Anterior cingulate cortex (tissue), 58 donors: ENCODE measurements around the gene SETBP1.

Source experiments
- DNase-seq, 58 donors: peaks; one replicate each; lab custom pipeline; 2025; lab: John Stamatoyannopoulos, UW

Gene SETBP1

DNA sequence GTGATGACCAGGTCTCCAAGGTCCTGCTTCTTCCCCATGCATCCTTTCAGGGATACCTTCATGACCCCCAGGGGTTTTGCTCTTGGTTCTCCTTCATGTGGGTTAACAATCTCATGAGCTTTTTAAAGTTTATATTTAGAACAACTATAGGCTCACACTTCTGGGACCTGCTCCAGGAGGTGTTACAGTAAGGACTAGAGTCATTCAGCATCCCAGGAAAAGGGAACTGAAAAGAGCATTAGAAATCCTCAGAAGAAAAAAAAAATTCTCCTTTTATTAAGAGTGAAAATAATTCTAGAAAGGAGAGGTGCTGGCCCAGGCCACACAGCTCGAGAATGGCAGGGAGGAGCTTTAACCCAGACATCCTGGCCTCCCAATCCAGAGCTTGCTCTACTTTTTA, 66.5 kb downstream of the SETBP1 start:
- no peak for DNase-seq

DNA sequence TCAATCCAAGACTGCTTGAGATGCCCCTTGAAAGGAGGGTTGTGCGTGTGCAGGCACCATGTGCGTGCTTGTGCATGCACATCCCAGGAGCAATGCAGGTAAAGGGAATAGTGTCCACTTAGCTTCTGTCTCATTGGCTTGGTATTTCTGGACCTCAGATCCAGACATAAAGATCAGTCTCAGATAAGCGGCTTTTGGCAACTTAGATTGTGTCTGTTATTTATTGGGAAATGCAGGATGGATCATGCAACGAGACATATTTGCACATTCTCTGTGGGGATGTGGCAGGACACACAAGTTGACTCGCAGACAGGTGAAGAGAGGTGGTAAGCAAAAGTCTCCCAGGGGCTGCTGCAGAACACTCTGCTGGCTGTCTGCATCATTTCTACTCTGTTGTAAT, 67.9 kb downstream of the SETBP1 start:
- DNase-seq: no peak

DNA sequence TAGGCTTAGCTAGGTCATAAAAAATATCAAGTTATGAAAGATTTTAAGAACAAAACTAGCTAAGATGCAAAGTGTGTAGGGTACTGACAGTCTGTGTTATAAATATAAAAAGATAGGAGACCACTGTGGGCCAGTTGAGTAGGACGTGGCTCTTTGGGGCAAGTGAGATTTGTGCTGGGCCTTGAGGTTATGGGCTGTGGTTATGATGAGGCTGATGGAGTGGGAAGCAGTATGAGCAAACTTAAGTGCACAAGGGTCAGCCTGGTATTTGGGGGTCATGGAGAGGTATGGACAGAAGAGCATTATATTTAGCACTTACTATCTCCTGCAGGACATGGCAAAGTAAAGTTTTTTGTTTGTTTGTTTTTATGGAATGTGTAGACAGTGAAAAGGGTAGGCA, 70.1 kb downstream of the SETBP1 start:
- no peak for DNase-seq

DNA sequence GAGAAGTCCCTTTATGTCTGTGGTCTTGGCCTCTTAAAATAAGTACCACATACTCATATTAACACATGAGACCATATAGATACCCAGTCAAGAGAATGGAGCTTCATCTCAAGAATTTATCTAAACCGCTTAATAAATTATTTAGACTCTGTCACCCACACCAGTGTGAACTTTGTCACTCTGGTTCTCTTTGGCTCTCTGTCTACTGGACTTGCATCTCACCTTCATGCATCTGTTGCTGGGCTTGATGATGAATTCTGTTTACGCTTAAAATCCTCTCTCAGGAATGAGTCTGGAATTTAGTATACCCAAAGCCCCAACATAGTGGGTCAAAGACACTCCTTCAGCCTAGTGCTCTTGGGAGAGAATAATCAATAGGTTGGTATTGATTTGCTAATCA, 73.9 kb downstream of the SETBP1 start:
- no peak for DNase-seq

DNA sequence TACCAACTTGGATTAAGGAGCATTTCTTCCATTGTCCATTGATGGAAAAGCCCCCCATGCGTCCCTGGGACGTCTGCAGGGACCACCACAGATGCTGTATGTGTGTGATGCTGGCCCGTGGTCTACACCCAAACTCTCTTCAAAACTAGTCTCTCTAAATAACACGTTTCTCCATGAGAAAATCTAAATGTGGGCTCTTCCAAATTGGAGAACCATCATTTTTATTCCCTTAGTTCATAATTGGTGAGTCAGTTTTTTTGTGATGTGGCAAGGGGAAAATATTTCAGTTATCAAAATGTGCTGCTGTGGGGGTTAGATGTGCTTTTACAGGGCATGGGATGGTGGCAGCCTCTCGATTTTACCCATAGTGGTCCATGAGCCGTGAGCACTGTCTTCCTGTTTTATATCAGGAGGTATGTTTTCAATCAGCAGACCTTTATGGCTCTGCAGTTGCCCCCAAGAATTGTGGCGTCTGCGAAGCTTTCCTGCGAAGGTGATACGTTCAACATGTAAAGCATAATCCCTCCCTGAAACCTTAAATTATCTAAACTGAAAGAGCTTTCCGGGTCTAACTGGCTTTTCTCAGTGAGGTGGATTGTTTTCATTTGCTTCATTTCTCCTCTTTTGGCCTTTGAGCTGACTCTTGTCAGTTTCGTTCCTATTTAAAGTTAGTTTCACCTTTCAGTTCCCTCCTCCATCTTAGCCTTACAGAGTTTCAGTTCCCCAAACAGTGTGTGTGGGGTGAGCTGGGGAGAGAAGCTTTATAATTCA, 78.4 kb downstream of the SETBP1 start:
- DNase-seq: no peak

DNA sequence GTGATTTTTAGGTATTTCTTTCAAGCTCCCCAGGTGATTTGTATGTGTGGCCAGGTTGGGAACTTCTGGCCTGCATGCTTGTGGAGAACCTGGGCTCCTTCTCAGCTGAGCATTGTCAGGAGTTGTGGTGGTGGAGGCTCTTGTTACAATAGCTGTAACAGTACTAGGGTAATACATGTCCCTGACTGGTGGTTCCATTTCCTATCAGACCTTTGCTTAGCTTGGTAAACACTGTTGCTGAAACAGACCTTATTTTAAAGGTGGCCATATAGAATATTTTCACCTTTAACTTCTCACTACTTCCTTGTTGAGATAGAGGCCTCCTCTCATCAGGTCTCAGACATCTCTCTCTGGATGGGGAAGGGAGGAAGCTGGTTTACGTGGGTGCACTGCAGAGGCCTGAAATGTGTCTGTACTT, 79.2 kb downstream of the SETBP1 start:
- no peak for DNase-seq

DNA sequence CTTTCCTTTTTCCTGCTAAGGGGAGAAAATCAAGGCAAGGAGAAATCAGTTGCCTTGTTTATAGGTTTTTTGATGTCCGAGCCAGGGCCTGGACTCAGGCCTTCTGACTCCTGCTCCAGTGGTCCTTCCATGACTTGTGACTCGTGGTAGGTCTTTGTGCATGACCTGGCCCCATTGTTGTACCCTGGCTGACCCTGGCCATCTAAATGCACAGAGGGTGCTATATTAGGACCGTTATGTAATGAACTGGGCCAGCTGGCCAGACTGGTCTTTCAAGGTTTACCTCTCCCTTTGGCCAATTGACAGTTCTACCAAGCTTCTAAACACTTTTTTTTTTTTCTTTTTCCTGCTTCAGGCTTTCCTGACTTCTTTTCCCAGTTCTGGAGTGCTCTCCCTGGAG, 81.1 kb downstream of the SETBP1 start:
- no peak for DNase-seq

DNA sequence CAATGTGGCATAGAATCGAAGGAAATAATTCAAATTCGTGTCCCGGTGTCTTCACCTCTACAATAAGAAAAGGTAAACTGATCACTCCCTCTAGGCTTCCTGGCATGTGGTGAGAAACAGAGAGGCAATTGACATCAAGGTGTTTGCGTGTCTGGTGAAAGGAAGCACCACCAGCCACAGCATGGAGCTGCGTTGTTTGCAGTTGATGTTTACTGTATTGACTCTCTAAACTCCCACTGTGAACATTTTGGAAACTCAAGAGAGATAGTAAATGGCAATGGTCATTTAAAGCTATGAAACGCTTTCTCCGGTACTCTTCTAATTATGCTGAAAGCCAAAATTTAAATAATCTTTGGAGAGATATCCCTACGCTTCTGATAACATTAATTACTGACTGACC, 82.6 kb downstream of the SETBP1 start:
- DNase-seq: no peak

DNA sequence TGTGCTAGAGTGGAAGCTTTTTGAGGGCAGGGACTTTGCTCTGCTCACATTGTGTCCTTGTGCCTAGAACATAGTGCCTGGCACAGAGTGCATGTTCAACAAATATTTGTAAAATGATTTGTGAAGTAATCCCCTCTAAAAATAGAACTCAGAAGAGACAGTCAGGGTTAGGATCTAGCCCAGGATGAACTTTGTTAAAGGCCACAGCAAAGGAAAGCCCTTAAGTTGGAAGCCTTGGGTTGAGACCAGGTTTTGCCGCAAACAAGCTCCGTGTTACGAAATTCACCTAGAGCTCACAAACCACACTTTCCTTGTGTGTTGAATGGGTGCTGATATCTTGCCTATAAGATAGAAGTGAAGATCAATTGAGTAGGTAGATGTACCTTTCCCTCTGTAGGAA, 84.2 kb downstream of the SETBP1 start:
- DNase-seq: no peak

DNA sequence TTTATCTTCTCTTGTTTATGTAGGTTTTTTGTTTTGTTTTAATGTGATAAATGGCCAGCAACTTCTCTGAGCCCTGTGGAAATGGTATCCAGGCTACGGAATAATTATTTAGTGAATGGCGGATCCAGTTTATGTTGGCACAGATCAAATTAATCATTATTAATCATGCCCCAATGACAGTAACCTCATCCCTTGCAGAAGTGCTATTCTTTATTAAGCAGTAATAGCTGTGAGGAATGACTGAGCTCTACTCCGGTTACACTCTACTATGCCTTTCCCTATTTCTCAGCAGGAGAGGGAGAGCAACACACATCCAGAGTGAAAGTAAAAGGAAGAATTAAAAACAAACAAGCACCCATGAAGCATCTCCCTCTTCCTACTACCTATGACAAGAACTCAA, 84.8 kb downstream of the SETBP1 start:
- no peak for DNase-seq

DNA sequence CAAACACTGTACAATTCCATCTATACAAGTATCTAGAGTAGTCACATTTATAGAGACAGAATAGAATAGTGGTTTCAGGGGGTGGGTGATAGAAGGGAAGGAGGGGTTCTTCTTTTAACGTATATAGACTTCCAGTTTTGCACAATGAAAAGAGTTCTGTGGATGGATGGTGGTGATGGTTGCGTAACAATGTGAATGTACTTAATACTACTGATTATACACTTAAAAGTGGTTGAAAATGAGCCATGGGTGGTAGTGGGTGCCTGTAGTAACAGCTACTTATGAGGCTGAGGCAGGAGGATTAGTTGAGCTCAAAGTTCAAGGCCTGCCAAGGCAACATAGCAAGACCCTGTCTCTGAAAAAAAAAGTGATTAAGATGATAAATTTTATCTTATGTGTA, 85.8 kb downstream of the SETBP1 start:
- no peak for DNase-seq

DNA sequence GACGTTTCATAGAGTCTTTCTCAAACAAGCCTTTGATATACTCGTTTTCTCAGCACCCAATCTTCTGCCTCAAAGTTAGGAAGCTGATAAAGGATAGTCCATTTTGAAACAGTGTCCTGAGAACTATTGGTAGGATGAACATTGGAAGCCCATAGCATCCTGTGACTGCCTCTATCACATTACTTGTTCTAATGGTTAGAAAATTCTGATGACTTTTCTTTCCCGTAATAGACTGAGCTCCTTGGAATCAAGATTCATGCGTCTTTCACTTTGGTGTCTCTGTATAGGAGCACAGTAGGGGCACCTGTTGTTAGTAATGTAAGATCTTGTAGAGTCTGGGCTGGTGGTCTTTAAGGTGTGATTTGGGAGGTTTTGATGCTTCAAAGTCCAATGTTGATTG, 87.1 kb downstream of the SETBP1 start:
- no peak for DNase-seq

DNA sequence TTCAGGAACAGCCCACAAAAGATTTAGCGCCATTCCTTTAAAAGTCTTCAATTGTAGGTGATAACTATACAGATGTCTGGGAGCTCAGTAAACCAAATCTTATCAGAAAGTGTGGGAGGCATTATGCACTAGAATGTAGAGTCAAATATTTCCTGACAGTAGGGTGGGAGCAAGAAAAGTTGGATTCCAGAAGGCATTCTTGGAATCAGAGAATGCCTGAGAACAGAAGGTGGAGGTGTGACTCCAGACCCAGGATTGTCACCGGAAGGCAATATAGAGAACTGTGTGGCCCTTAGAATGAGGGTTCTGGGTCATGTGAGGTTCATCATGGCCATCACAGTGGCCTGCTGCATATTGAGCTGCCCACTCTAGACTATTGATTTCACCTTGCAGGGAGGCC, 90.0 kb downstream of the SETBP1 start:
- DNase-seq: no peak

DNA sequence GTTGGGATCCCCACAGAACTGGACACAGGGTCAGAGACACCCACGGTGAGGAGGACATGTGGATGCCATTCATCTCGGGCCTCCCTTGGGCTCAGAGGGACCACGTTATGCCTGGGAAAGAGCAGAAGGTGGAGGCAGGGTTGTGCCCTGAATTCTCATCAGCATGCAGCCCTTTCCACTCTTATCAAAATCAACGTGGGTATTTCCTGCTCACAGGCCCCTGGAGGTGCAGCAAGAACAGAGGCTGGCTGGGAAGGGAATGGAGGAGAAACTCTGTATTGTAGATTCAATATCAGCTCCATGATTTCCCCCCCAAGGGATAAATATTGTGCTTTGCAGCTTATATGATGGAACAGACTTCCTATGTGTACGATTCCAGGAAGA, 90.9 kb downstream of the SETBP1 start:
- no peak for DNase-seq

DNA sequence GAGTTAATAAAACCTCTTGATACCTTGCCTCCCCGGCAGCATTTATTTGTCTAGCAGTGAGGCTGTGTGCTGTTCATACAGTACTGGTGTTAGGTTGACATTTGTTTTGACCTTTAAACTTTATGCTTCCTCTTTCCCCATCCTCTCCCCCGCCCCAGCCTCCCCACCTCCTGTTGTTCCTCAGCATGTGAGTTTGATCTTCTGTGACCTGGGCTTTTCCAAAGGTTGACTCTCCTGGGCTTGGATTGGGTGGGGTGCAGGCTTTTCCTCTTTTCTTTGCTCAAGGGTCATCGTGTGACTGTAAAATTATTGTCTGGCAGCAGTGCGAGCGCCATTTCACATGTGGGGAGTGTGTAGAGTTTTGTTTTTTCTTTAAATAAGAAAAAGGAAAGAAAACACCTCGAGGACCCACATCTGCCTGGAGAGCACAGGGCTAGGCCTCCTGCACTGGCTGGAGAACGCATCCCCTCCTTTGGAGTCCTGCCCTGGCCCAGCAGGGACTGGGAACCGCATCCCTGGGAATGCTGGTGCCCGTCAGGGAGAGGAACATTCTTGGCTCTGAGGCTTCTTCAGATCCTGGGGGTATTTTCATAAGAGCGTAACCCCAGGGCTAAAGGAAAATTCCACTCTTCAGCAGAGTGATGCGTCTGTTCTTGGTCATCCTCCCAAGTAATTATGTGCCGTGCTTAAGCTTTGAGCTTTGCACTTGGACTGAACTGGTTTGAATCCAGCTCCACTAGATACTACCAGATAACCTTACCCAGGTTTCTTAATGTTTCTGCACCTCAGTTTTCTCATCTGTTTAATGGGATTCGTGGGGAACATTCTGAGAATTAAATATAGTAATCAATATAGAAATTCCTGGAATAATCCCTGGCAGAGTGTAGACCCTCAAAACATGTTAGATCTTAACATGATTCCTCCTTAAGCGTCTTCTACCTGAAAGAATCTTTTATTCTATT, 91.5 kb downstream of the SETBP1 start:
- no peak for DNase-seq

DNA sequence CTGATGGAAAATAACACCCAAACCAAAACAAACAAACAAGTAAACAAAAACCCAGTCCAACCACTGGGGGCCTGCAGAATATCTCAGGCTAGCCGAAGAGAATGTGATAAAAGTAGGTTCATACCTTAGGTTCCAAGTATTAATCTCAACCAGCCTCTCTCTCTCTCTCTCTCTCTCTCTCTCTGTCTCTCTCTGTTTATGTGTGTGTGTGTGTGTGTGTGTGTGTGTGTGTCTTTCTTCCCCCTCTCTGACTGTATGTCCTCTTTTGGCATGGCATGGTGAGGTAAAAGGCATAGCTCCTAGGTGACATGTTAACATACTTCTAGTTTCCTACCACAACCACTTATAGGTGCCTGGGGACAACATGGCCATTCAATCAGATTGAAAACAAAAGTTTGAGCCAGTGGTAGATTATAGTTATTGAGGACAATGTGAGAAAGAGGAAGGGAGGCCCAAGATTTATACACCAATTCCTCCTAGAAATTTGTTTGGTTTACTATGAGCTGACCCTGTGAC, 93.0 kb downstream of the SETBP1 start:
- DNase-seq: no peak

DNA sequence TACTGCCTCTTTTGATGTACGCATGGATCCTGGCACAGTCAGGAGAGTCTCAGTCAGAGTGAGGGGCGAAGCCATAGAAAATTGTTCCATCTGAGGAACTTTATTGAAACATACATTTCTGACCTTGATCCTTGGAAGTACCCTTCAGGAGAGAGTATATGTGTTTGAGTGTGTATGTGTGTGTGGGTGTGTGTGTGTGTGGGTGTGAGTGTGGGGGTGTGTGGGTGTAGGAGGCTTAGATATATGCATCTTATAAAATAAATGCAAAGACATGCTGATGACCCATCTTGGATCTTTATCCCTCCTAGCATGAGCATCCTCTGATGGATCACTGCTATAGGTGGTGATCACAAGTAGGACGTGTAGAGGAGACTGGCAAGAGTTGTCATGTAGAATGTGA, 93.5 kb downstream of the SETBP1 start:
- no peak for DNase-seq

DNA sequence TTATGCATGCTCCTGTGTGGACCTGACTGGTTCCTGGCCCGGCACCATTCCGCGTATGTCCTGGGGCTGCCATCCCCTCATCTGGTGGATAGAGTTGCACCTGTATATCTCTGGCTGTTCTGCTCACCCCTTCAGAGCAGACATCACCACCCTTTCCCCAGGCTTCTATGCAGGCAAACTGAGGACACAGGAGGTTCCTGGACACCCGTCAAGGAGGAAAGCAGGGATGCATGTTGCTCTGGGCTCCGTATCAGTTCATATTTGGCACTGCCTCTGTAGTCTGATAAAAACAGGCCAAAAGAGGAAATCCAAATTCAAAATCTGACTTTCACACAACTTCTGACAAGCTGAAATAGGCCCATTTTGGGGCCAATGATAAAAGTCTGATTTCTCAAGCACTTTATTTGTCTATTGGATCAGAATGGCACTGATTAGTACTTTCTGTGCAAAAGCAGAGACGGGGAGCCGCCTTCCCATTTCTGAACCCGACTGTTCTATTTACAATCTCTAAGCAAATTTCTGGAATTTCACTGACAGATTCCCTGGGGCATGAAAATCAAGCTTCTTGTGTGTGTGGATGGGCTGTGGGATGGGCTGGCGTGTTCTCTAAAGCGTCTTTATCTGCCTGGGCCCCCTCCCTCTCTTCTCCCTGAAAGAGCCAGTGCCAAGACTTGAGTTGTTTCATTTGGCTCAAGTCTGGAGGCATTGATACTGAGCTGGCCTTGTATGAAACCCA, 96.9 kb downstream of the SETBP1 start:
- DNase-seq: peak in 7 of 58 donors; percentile 4 to 36 (median 16)

DNA sequence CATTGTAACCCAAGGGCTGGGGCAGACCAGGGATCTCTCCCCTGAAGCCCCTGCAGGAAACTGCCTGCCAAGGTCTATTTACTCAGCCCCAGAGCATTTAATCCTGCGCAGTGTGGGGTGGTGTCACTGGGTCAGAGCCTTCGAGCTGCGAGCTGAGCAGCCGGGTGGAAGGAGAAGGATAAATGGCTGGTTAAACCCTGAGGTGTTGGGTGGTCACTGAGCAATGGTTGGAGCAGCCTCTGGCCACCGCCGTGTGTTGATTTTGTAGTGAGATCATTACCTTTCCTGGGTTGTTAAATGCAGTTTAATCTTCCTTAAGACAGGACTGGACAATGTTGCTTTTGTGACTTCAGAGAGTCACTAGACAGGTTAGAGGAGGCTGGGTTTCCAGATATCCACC, 98.1 kb downstream of the SETBP1 start:
- DNase-seq: no peak

DNA sequence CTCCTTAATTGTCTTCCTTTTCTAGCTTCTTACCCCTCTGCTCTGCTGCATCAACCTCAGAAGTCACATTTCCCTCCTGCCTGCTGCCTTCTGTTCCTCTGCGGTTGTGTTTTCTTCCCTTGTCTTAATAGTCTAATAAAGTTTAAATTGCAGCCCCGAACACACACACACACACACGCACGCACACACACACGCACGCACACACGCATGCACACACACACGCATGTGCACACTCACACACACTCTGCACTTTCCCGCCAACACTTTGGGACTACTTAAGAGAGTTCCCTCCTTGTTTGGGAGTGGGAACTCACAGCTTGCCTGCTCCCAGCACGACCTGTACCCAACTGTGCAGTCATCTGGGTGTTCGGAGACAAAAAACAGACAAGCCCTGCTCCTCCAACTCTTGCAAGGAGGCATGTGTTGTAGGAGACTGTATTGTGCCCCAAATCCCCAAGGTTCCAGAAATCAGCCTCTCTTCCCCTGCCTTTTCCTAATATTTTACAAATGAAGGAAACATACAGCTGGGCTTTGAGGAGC, 99.1 kb downstream of the SETBP1 start:
- no peak for DNase-seq

DNA sequence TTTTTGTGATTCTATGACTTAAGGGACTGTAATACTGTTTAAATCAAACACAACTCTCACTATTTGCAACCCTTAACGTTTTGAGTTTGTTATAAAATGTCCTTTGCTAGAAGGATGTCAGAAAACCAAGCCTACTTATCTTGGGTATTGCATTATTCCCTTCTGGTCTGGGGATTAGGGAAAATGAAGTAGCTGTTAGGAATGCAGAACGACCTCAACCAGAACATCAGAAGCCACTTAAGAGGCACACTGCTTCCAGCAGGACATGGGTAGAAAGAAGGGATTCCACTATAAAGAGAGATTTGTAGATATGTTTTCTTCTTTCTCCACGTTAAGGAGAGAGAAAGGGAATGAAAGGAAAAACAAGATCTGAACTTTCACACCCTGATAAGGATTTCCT, 101.2 kb downstream of the SETBP1 start:
- DNase-seq: no peak
